GM15510 (cell line): Measurements from ENCODE around the gene ACTN3.

Source experiments
- POLR2A ChIP-seq: IDR thresholded peaks from 3 replicates; pipeline ENCODE4 v1.6.1; 2011; ENCODE audit warnings: borderline replicate concordance; ENCODE audit not compliant: insufficient read length; ENCODE audit errors: extremely low read depth

Gene ACTN3

GRCh38 chr11:66539170-66539869 is 7.4 kb upstream of the ACTN3 start:
- TF ChIP-seq POLR2A = no peak

DNA sequence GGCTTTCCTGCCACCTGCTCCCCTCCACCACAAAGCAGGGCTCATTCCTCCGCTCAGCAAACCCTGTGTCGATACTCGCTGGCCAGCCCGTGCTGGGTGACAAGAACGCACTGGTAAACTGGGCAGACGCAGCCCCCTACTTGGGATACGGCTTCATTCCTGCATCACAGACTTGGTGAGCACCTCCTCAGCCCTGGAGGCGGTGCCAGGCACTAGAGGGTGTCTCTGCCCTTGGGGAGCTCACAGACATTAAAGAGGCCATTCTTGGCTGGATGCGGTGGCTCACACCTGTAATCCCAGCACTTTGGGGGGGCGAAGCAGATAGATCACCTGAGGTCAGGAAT is 6.9 kb upstream of the ACTN3 start:
- no peak for TF ChIP-seq POLR2A

DNA sequence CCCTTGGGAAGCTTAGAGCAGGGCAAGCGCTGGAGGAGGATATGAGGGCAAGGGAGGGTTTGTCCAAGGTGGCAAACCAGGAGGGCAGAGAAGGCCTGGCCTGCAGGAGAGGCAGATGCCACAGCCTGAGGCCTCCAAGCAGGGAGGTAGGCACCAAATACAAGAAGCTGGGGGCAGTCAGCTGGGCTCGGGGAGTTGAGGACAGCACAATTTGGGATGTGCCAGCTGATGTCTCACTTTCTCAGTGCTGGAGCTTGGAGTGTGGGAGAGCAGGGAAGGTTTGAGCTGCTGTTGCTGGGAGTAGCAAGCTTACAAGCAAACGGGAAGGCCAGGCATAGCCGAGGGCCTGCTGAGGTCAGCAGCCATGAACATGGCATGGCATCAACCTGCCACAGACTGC is 4.8 kb upstream of the ACTN3 start:
- no peak for TF ChIP-seq POLR2A

GRCh38 chr11:66542362-66542761 is 4.3 kb upstream of the ACTN3 start:
- TF ChIP-seq POLR2A = no peak

- no peak for TF ChIP-seq POLR2A
These were observed 3.2 kb upstream of the ACTN3 start for GRCh38 chr11:66543263-66544107.

GRCh38 chr11:66545701-66546367 is 869 bp upstream of the ACTN3 start, which contains the start of gene ZDHHC24:
ZDHHC24 (minus strand) TSS chr11:66546048; CDS start chr11:66546003, 45 bp downstream.
- peak; percentile 73 for TF ChIP-seq POLR2A

DNA sequence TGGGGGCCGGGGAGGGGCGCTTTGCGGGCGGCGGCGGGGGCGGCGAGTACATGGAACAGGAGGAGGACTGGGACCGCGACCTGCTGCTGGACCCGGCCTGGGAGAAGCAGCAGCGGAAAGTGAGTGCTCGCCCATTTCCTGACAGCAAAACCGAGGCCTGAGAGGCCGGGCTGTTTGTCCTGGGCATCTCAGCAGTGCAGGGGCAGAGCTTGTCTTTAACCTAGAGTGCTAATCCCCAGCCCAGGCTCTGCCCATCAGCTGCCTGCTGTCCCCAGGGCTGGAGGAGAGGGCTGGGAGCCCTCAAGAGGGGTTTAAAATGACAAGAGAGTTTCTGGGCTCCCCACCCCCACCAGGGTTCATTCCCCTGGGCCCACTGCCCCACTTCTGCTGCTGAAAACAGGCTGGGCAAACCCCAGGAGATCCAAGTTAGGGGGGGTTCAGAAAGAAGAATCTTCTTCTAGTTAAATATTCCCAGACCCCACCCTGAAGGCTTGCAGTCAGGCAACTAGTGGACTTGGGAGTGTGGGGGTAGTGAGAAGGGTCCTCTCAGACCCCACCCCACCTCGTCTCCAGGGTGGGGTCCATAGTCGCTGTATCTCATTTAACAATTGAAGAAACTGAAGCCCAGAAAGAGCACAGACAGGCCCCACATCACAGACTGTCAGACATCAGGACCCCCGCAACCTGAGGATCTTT is 411 bp downstream of the ACTN3 start:
- TF ChIP-seq POLR2A = no peak

GRCh38 chr11:66547662-66548009 is 933 bp downstream of the ACTN3 start:
- TF ChIP-seq POLR2A = no peak

DNA sequence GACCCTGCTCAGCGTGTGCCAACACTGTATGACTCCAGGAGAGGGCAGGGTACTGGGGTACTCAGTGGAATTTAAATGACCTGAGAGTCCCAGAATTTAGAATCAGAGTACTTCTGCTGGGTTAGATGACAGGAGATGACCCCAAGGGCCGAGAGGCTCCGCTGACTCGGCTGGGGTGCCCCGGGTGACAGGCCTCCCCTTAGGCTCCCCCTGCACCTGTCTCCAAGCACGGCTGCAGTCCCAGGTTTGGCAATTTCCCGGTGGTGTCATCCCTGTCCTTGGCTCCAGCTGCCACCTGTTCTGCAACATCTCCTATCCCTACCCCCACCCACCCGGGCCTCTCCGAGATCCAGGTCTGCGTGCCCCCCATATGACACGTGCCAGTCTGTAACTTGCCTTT is 1.3 kb downstream of the ACTN3 start:
- TF ChIP-seq POLR2A = no peak

- no peak for TF ChIP-seq POLR2A
These were observed 2.3 kb downstream of the ACTN3 start for GRCh38 chr11:66548774-66549630.

- TF ChIP-seq POLR2A = no peak
These were observed 3.0 kb downstream of the ACTN3 start for GRCh38 chr11:66549696-66550095.

DNA sequence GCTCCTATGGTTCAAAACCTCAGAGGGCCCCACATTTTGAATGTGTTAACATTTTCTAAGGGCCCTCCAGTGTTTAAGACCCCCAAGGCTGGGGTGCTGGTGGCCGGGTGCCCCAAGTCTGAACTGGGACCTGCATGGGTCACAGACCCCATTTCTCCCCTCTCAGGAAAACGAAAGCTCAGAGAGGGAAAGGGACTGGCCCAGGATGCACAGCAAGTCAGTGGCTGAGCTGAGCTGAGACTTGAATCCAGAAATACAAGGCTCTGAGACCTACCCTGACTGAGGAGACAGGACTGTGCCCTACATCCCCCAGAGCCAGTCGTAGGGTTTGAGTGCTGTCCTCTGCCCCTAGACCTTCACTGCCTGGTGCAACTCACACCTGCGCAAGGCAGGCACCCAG is 4.2 kb downstream of the ACTN3 start:
- no peak for TF ChIP-seq POLR2A

GRCh38 chr11:66554602-66555001 is 7.9 kb downstream of the ACTN3 start:
- no peak for TF ChIP-seq POLR2A

DNA sequence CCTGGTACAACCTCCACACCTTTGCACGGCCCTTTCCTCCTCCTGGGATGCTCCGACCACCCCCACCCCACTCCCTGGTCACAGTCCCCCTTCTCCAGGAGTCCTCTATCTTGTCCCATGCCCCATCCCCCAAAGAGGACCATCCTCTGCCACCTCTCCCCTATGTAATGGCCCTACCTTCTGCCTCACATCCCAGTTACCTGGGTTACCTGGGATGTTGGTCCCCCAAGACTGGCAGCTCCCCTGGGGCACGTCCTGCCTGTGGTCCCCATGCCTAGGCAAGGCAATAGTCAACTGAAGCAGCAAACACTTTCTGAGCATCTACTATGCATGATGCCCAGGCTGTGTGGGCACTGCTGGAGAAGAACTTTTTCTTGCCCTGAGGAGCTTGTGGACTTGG is 8.7 kb downstream of the ACTN3 start:
- no peak for TF ChIP-seq POLR2A
